HG03196 (cell line): ENCODE measurements around the gene SPEM2.

Experiments used
- ATAC-seq: cut with Tn5 transposase; IDR thresholded peaks from one replicate; pipeline ENCODE4 v1.9.1; 2021; ENCODE audit not compliant: unreplicated experiment

SPEM2 gene

DNA sequence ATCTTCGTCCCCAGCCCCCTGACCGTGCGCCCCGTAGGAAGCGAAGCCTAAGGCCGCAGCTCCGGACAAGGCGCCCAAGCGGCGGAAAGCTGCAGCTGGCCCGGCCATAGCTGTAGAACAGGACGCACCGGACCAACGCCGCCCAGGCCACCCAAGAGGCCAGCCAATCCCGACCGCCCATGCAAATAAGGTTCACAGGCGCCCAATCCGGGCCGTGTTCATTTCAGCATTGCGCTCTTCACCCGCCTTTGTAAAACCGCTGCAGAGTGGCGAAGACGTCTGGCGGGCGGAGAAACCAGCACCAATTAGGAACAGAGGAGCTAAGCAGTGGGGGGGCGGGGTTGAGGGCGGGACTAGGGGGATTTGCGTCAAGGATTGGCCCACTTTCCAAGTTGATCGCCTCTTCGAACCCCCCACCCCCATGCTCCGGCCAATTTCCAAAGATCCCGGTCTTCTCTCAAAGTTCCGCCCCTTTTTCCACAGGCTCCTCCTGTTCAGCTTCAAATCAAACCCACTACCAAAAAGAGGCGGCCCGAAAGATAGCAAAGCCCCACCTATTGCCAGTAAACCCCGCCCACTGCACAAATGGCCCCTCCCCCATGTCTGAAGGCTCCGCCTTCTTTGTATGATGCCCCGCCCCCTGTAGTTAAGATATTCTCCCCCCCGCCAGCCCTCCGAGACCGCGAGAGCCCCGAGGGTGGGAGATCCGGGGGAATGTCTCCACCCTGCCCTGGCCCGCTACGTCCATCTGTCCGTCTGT lies 21.3 kb upstream of the SPEM2 start, which contains the start of gene TMEM256:
TSS of gene TMEM256 (minus strand) at position 121 of the 760 bp plus-strand sequence. CDS start at position 108, 13 bp downstream.
- ATAC-seq = peak; percentile 82

DNA sequence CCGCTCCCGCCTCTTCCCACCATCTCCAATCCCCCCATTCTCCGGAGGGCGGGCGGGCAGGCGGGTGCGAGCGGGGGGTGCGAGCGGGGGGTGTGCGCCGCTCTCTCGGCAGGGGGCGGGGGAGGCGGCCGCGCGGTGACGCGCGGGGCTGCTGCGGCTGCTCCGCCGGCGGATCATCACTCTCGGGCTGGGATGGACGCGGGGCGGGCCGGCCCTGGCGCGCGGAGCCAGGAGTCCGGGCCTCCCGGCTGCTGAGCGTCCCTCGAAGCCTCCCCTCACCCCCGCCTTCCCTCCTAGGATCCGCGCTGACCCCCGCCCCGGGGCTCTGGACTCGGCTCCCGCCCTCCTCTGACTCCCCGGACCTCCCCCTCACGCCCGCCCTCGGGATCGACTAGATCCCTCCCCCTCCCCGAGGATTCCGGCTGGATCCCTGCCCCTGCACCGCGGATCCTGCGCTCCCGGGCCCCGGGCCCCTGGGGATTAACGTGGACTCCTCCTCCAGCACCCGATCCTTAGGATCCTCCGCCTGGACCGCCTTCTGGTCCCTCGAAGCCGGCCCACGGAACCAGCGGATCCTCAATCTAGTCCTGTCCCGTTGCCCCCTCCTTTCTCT lies 20.6 kb upstream of the SPEM2 start:
- ATAC-seq = peak; percentile 9

DNA sequence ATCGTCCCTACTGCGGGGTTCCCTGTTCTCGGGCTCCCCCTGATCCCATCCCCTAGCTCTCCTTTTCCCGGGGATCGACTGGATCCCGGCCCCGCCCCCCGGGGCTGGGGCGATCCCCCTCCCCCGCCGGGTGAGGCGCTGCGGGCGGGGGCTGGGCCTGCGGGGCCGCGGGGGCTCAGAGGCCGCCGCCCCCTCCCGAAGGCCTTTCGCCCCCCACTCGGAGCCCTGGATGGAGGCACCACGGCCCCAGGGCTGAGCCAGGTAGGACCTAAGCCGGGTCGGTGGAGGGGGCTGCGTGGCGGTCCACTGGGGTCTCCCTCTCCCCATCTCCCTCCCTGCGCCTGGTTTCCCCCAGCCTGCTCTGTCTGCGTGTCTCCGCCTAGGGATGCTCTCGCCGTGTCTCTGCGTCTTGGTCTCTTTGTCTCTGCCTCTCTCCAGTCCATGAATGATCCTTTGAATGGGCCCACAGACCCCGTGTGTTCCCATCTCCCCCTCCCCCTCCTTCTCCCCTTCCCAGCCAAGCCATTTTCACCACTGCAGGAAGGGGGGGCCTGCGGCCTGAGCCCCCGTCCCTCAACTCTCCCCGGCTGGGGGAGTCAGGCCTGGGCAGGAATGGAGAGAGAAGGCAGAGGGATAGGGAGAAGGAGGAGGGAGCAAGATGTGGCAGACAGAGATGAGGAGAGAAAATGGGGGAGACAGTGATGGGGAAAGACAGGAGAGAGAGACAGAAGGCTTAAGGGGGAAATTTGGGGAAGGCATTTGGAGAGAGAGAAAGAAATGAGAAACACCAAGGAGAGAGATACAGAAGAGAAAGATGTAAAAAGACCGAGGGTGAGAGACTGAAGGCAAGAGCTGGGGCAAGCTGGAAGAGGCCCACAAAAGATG lies 19.8 kb upstream of the SPEM2 start:
- no peak for ATAC-seq

DNA sequence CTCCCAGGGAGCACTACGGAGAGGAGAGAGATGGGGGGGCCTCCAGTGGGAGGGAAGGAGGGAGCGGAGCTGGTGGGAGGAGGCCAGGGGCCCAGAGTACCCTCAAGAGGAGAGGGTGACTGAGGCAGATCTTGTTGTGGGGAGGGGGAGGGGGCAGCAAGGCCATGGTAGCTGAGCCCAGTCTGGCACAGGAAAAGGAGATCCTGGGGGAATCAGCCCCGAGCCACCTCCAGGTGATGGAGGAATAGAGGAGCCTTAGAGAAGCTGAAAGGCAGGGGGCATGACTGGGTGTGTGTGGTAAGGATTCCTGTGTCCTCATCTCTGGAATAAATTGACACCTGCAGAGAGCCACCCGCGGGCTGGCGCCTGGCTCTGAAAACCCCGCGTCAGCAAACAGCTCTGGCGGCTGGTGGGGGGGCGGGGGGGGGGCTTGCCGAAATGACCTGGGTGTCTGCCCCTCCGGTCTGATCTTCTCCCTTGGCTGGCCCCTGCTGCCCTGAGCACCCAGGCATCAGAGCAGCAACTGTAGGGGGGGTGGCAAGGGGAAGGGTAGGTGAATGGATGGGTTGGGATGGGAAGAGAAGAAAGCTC lies 19.1 kb upstream of the SPEM2 start:
- no peak for ATAC-seq

DNA sequence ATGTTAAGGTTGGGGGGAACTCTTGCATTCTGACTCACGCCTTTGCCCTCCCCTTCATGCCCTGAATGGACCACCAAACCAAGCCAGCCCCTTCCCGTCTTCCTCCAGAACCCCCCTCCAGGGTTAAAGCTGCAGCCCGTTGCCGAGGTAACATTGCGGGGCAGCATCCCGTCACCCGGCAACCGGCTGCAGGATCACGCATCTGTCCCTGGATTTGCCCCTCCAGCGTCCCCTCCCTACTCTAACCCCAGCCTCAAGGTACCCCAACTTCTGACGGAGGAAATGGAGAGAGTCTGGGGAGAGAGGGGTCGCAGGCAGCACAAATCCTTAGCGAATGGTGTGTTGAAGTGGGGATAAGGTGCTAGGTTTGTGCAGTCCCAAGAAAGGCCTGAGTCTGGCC lies 18.3 kb upstream of the SPEM2 start:
- ATAC-seq = no peak

DNA sequence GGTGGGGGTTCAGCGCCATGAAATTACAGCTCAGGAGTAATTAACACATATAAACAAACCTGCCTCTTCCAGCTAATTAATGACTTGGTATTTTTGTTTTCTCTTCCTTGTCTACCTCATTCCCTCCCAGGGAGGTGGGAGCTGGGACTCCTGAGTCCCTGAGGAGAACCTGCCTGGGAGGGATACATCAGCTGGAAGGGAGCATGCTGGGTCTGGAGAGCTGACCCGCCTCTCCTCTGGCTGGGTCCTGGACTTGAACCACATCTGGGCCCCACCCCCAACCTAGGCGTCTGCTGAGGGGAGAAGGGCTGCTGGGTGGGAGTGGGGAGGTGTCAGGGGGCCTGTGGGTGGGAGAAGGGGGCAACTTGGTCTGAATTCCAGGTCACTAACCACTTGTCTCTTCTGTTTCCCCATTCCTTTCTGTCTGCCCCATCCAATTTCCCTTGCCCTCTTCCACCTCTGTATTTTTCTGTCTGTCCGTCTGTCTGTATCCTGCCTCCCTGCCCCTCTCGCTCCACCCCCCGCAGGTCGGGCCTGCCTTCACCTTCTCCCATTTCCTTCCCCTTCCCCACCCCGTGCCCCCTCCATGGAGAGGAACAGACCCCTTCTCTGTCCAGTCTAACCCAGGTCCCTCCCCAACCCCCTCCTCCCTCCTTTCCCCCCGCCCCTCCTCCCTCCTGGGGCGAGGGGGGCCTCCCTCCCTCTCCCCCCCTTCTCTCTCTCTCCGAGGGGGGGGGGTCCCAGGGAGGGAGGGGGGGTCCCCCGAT lies 17.7 kb upstream of the SPEM2 start, which contains the start of gene NLGN2:
TSS of gene NLGN2 (plus strand) at position 361 of the 767 bp plus-strand sequence. CDS start 411 bp downstream, outside the sequence.
- ATAC-seq = no peak

DNA sequence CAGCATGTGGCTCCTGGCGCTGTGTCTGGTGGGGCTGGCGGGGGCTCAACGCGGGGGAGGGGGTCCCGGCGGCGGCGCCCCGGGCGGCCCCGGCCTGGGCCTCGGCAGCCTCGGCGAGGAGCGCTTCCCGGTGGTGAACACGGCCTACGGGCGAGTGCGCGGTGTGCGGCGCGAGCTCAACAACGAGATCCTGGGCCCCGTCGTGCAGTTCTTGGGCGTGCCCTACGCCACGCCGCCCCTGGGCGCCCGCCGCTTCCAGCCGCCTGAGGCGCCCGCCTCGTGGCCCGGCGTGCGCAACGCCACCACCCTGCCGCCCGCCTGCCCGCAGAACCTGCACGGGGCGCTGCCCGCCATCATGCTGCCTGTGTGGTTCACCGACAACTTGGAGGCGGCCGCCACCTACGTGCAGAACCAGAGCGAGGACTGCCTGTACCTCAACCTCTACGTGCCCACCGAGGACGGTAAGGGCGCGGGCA lies 17.1 kb upstream of the SPEM2 start:
- no peak for ATAC-seq

DNA sequence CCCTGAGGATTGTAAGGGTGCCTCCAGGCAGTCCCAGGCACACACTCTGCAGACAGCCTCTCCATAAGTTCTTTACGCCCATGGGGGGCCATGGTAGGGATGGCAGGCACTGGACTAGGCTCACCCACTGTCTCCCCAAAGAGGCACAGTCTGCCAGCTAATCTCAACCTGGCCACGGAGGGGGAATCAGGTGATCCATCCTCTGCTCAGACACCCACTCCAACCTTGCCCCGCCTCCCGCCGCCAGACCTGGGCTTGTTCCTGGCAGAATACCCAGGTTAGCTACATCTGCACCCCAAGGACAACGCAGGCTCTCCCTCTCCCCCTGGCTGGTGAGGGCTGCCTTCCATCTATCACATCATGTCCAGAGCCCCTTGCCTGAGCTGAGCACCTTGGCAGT lies 16.6 kb upstream of the SPEM2 start:
- no peak for ATAC-seq

DNA sequence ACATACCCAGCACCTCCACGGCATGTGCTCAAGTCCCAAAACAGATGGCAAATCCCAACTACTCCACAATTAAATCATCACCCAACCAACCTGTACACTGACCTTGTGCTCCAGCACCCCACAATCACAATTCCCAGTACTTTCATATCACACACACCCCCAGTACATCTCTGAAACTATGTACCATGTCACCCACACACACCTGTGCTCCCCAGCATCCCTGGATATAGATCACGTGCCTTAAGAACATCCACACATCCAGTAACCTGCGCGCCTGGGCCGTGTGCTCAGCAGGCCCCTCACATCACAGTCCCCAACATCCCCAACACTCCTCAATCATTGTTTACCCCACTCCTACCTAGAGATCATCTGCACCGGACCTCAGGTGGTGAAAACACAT lies 15.7 kb upstream of the SPEM2 start:
- ATAC-seq = no peak

DNA sequence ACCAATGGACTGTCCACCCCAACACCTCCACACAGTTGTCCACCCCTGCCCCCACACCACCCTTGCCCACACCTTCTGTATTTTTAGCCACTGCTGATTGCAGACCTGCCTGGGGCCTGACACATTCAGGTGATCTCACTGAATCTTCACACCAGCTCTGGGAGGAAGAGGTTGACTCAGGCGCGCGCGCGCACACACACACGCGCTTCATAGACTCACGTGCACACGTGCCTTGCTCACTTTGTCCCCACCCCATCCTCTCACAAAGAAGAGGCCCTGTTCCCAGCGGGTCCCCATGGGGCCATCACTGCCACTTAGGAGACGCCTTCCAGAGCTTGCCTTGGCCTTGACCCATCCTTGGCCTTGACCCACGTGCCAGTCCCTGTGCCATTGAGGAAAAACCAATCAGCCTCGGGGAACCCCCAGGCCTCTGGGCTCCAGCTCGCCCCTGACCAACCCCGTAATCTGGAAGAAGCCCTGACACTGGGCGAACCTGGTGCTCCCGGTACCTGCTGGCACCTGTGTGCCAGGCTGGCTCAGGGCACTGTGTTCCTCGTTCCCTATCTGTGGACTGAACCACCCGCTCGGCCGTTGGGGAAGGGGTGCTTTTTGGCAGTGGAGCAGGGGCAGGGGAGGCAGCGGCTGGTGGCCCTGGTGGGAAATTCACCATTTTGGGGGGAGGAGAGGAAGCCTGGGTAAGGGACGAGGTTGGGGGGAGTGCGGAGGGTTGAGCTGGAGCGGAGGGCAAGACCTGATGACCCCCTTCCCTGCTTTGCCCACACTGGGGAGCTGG lies 14.6 kb upstream of the SPEM2 start:
- no peak for ATAC-seq

DNA sequence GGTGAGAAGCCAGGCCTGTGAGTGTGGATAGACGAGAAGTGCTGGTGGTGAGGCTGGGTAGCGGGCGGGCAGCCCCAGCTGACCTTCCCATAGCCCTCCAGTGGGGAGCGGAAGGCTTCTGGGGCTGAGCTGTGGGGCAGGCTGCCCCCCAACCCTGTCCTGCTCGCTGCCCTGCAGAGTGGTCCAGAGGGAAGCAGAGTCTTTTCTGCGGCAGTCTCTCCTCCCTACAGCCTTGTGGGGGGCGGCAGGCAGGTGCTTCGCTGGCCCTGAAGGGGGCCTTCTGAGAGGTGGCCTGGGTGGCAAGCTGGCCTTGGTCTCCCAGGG lies 14.0 kb upstream of the SPEM2 start:
- ATAC-seq = no peak

DNA sequence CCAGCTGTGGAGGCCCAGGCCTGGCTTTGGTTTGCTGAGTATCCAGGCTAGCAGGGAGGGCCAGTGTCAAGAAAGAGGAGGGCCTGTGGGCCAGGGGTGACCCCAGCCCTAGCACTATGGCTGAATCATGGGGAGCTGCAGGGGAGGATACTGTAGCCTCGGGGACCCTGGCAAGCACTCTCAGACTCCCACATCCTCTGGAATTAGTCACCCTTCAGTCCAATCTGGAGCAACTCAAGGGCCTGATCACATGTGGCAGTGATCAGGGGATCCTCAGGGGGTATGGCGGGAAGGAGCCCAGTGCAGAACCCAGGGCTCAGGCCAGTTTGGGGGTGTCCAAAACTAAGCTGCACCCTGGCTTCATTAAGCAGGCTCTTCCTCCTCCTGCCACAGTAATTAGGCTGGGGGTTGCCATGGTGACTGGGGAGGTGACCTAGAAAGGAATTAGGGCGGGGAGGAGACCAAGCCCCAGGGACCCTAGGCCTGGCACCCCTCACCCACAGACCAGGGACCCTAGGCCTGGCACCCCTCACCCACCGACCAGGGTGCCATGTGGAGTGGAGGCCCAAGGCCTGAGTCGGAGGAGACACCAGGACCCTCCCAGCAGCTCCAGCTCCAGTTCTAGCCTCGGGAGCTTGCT lies 11.9 kb upstream of the SPEM2 start:
- ATAC-seq = no peak

DNA sequence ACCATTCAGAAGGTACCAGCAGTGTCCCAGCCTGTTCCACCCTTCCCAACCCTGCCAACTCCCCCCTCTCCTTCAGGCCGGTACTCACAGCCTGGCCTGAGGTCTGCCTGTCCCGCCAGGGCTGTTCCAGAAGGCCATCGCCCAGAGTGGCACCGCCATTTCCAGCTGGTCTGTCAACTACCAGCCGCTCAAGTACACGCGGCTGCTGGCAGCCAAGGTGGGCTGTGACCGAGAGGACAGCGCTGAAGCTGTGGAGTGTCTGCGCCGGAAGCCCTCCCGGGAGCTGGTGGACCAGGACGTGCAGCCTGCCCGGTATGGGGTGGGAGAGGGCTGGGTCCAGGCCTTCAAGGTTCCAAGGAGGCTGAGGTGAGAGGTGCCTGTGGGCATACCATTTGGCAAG lies 10.6 kb upstream of the SPEM2 start:
- ATAC-seq = no peak

DNA sequence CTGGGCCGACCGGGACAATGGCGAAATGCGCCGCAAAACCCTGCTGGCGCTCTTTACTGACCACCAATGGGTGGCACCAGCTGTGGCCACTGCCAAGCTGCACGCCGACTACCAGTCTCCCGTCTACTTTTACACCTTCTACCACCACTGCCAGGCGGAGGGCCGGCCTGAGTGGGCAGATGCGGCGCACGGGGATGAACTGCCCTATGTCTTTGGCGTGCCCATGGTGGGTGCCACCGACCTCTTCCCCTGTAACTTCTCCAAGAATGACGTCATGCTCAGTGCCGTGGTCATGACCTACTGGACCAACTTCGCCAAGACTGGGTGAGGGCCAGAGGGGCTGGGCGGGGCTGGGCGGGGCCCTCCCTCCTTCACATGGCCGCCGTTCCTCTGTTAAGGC lies 9.6 kb upstream of the SPEM2 start:
- ATAC-seq = no peak

DNA sequence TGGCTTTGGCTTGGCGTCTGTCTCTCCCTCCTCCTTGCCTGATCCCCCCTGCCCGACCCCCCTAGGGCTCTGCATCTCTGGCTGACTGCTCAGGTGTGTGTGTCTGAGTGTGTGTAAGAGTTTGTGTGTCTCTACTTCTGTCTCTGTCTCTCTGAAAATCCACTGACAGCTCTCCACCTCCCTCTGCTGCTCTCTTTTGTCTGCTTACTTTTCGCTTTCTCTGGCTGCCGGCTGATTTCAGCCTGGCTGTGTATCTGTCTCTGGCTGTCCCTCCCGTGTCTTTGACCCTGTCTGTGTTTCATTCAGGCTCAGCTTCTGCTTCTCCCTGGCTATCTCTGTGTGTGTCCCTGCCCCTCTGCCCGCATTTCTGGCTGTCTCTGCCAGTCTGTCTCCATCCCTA lies 9.1 kb upstream of the SPEM2 start:
- no peak for ATAC-seq

DNA sequence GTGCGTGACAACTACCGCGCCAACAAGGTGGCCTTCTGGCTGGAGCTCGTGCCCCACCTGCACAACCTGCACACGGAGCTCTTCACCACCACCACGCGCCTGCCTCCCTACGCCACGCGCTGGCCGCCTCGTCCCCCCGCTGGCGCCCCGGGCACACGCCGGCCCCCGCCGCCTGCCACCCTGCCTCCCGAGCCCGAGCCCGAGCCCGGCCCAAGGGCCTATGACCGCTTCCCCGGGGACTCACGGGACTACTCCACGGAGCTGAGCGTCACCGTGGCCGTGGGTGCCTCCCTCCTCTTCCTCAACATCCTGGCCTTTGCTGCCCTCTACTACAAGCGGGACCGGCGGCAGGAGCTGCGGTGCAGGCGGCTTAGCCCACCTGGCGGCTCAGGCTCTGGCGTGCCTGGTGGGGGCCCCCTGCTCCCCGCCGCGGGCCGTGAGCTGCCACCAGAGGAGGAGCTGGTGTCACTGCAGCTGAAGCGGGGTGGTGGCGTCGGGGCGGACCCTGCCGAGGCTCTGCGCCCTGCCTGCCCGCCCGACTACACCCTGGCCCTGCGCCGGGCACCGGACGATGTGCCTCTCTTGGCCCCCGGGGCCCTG lies 8.3 kb upstream of the SPEM2 start:
- no peak for ATAC-seq

DNA sequence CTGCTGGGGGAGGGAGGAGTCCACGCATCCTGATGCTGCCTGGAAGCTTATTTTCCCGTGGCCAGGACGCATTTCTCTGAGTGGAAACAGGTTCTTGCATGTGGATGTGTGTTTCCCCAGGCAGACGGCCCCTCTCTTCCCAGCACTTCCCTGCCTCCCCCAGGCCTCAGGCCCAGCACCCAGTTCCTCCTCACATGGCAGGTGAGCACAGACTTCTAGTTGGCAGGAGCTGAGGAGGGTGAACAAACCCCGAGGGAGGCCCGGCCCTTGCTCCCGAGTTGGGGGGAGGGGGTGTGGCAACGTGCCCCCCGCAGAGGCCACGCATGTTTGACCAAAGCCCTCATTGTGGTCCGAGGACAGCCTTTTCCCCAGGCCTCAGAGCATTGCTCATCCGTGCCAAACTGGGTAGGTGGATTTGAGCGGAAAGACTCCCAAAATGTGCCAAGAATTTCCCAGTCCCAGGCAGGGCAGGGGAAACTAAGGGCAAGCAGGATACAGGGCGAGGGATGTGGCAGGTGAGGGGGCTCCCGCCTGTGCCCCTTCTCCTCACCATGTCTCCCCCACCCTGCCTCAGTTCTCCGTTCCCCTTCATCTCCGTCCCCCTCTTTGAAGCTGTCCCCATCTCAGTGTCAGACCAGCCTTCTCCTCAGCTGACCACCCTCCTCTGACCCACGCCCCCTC lies 6.8 kb upstream of the SPEM2 start:
- ATAC-seq = no peak
